ENCODE data around the gene IGSF9. TPM values are rescaled to one million over a fixed set of nuclear protein-coding genes. Genes with fewer than 3 reads are reported as not detected.

Gene IGSF9
- total and polyA plus RNA-seq, 3 experiments from 2014 or later: 0.04 to 0.11 TPM; not detected in 1

DNA sequence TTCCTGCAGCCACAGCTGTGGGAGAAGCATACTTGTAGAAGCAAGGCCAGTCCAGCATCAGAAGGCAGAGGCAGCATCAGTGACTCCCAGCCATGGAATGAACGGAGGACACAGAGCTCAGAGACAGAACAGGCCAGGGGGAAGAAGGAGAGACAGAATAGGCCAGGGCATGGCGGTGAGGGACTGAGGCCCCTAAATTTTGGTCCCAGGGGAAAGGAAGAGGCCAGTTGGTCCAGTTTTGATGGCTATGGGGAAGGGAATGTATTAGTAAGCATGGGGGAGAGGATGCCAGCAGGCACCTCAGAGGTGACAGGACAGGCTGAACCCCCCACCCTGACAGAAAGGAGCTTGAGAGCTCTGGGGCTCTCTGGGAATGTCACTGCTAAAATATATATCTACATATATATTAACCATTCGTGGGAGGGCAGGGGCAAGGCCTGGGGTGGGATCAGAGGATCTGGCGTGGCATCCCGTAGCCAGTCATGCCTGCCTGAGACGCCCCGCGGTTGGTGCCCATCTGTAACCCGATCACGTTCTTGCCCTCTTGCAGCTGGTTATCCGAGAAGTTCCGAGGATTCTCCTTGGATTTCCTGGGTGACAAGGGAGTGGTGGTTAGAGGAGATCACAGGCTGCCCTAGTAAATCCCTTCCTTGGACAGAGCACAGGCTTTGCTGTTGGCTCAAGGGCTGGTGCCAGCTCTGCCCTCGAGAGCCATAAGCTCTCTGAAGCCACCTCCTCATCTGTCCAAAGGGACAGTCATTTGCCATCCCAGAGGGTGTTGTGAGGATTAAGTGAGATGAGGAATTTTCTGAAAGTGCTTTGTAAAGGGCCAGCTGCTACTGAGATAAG is 26.8 kb downstream of the IGSF9 start:
- POLR2A ChIA-PET: no interaction called here
- H3K36me3 ChIP-seq (ENCODE audit: insufficient read depth, low read length): peaks cover 31% of the 10 kb centered on the region
- H3K27ac Mint-ChIP-seq: peak overlapping the region; percentile 30 to 97 (median 74)
- peaks cover 0 to under 1% (median 0%) of the 10 kb centered on the region in 5 donors for H3K9me3 Mint-ChIP-seq
- H3K4me1 Mint-ChIP-seq: peaks cover 63 to 94% (median 80%) of the 10 kb centered on the region in 3 donors
- no peak overlapping the region for H3K4me3 ChIP-seq (ENCODE audit: low read length)
- peaks cover 14 to 62% (median 16%) of the 10 kb centered on the region in 3 donors for H3K36me3 Mint-ChIP-seq
- H3K27ac ChIP-seq (ENCODE audit: low read depth, low read length): no peak overlapping the region
- no peaks in the 10 kb centered on the region for H3K27me3 ChIP-seq (ENCODE audit: insufficient read depth, low read length, poor library complexity, severe bottlenecking)
- H3K27me3 Mint-ChIP-seq: peaks cover 0 to 4% of the 10 kb centered on the region in 2 donors
- no peak for DNase-seq
- CTCF ChIA-PET: no interaction called here
- H3K4me3 Mint-ChIP-seq: peak overlapping the region in 3 of 7 donors; percentile 5 to 78 (median 32)
- H3K9me3 ChIP-seq (ENCODE audit: low read length): no peaks in the 10 kb centered on the region
- peaks cover 41% of the 10 kb centered on the region for H3K4me1 ChIP-seq (ENCODE audit: insufficient read depth, low read length)

GRCh38 chr1:159917533-159918351 is 27.7 kb downstream of the IGSF9 start:
- DNase-seq: no peak
- H3K27me3 Mint-ChIP-seq: peaks cover 0 to 4% of the 10 kb centered on the region in 2 donors
- Histone ChIP-seq H3K4me3 (ENCODE audit: low read length) (no peak overlapping the region), H3K9me3 (ENCODE audit: low read length) (no peaks in the 10 kb centered on the region), H3K27me3 (ENCODE audit: insufficient read depth, low read length, poor library complexity, severe bottlenecking) (no peaks in the 10 kb centered on the region), H3K36me3 (ENCODE audit: insufficient read depth, low read length) (peaks cover 31% of the 10 kb centered on the region), H3K27ac (ENCODE audit: low read depth, low read length) (no peak overlapping the region), H3K4me1 (ENCODE audit: insufficient read depth, low read length) (peaks cover 40% of the 10 kb centered on the region)
- CTCF ChIA-PET: no interaction called here
- POLR2A ChIA-PET: no interaction called here
- H3K27ac Mint-ChIP-seq: peak overlapping the region; percentile 63 to 97 (median 86)
- peak overlapping the region in 1 of 7 donors; percentile 6 for H3K4me3 Mint-ChIP-seq
- peaks cover 14 to 57% (median 16%) of the 10 kb centered on the region in 3 donors for H3K36me3 Mint-ChIP-seq
- peaks cover 63 to 94% (median 80%) of the 10 kb centered on the region in 3 donors for H3K4me1 Mint-ChIP-seq
- H3K9me3 Mint-ChIP-seq: no peaks in the 10 kb centered on the region

GRCh38 chr1:159916242-159917051 is 29.0 kb downstream of the IGSF9 start:
- H3K4me3 Mint-ChIP-seq: peak overlapping the region in 1 of 7 donors; percentile 26
- H3K9me3 Mint-ChIP-seq: no peaks in the 10 kb centered on the region
- H3K36me3 Mint-ChIP-seq: peaks cover 14 to 53% (median 16%) of the 10 kb centered on the region in 3 donors
- peaks cover 63 to 94% (median 80%) of the 10 kb centered on the region in 3 donors for H3K4me1 Mint-ChIP-seq
- Histone ChIP-seq H3K4me1 (ENCODE audit: insufficient read depth, low read length) (peaks cover 40% of the 10 kb centered on the region), H3K9me3 (ENCODE audit: low read length) (no peaks in the 10 kb centered on the region), H3K27ac (ENCODE audit: low read depth, low read length) (no peak overlapping the region), H3K36me3 (ENCODE audit: insufficient read depth, low read length) (peaks cover 31% of the 10 kb centered on the region), H3K27me3 (ENCODE audit: insufficient read depth, low read length, poor library complexity, severe bottlenecking) (no peaks in the 10 kb centered on the region), H3K4me3 (ENCODE audit: low read length) (no peak overlapping the region)
- POLR2A ChIA-PET: interaction anchor here (2.0 kb wide), 1 partner anchor 9 kb away, joined by 7 read pairs; the partner anchor contains the start of gene TAGLN2
- CTCF ChIA-PET: interaction anchor here (1.1 to 1.7 kb wide), 3 partner anchors 9 to 136 kb away, joined by 3 to 6 read pairs (median 3); partner anchors contain the start of genes DUSP23 and TAGLN2
- no peak for DNase-seq
- H3K27me3 Mint-ChIP-seq: peaks cover 0 to 4% of the 10 kb centered on the region in 2 donors
- H3K27ac Mint-ChIP-seq: peak overlapping the region; percentile 44 to 92 (median 84)

GRCh38 chr1:159915571-159916241 is 29.7 kb downstream of the IGSF9 start:
- H3K4me3 ChIP-seq (ENCODE audit: low read length): no peak overlapping the region
- no peaks in the 10 kb centered on the region for H3K9me3 ChIP-seq (ENCODE audit: low read length)
- ChIA-PET CTCF (interaction anchor here (1.1 to 1.7 kb wide), 4 partner anchors 10 to 135 kb away, joined by 3 to 6 read pairs (median 3); partner anchors contain the start of genes DUSP23 and TAGLN2), POLR2A (interaction anchor here (1.2 to 2.0 kb wide), 2 partner anchors 8 to 10 kb away, joined by 4 to 7 read pairs; partner anchors contain the start of gene TAGLN2)
- Mint-ChIP-seq H3K9me3 (no peaks in the 10 kb centered on the region), H3K36me3 (peaks cover 10 to 46% (median 11%) of the 10 kb centered on the region in 3 donors), H3K27me3 (peaks cover 0 to 4% of the 10 kb centered on the region in 2 donors), H3K27ac (peak overlapping the region; percentile 57 to 92 (median 84)), H3K4me3 (peak overlapping the region in 1 of 7 donors; percentile 16), H3K4me1 (peaks cover 63 to 94% (median 80%) of the 10 kb centered on the region in 3 donors)
- peaks cover 40% of the 10 kb centered on the region for H3K4me1 ChIP-seq (ENCODE audit: insufficient read depth, low read length)
- no peak overlapping the region for H3K27ac ChIP-seq (ENCODE audit: low read depth, low read length)
- DNase-seq: no peak
- no peaks in the 10 kb centered on the region for H3K27me3 ChIP-seq (ENCODE audit: insufficient read depth, low read length, poor library complexity, severe bottlenecking)
- peaks cover 24% of the 10 kb centered on the region for H3K36me3 ChIP-seq (ENCODE audit: insufficient read depth, low read length)

GRCh38 chr1:159914252-159915018 is 31.0 kb downstream of the IGSF9 start:
- Mint-ChIP-seq H3K4me3 (peak overlapping the region in 3 of 7 donors; percentile 3 to 57 (median 12)), H3K36me3 (peaks cover 7 to 33% (median 10%) of the 10 kb centered on the region in 3 donors), H3K9me3 (no peaks in the 10 kb centered on the region), H3K27ac (peak overlapping the region in 7 of 8 donors; percentile 78 to 99 (median 96)), H3K27me3 (peaks cover 0 to 2% of the 10 kb centered on the region in 2 donors), H3K4me1 (peaks cover 65 to 94% (median 83%) of the 10 kb centered on the region in 3 donors)
- CTCF ChIA-PET: interaction anchor here (0.7 to 1.2 kb wide), 4 partner anchors 8 to 21 kb away, joined by 3 to 4 read pairs (median 3); partner anchors contain the start of gene TAGLN2
- H3K9me3 ChIP-seq (ENCODE audit: low read length): no peaks in the 10 kb centered on the region
- H3K4me1 ChIP-seq (ENCODE audit: insufficient read depth, low read length): peaks cover 47% of the 10 kb centered on the region
- DNase-seq: no peak
- no peak overlapping the region for H3K27ac ChIP-seq (ENCODE audit: low read depth, low read length)
- no peak overlapping the region for H3K4me3 ChIP-seq (ENCODE audit: low read length)
- H3K27me3 ChIP-seq (ENCODE audit: insufficient read depth, low read length, poor library complexity, severe bottlenecking): no peaks in the 10 kb centered on the region
- H3K36me3 ChIP-seq (ENCODE audit: insufficient read depth, low read length): peaks cover 12% of the 10 kb centered on the region
- POLR2A ChIA-PET: interaction anchor here (1.0 to 1.2 kb wide), 2 partner anchors 9 to 10 kb away, joined by 4 read pairs; no protein-coding TSS in a partner anchor

GRCh38 chr1:159913451-159914192 is 31.8 kb downstream of the IGSF9 start:
- H3K27ac ChIP-seq (ENCODE audit: low read depth, low read length): no peak overlapping the region
- Mint-ChIP-seq H3K36me3 (peaks cover 7 to 25% (median 10%) of the 10 kb centered on the region in 3 donors), H3K4me1 (peaks cover 63 to 91% (median 82%) of the 10 kb centered on the region in 3 donors), H3K9me3 (no peaks in the 10 kb centered on the region), H3K27me3 (peaks cover 0 to 2% of the 10 kb centered on the region in 2 donors), H3K4me3 (peak overlapping the region in 5 of 7 donors; percentile 3 to 54 (median 12)), H3K27ac (peak overlapping the region; percentile 31 to 99 (median 96))
- no peaks in the 10 kb centered on the region for H3K27me3 ChIP-seq (ENCODE audit: insufficient read depth, low read length, poor library complexity, severe bottlenecking)
- H3K4me3 ChIP-seq (ENCODE audit: low read length): no peak overlapping the region
- DNase-seq: no peak
- ChIA-PET CTCF (interaction anchor here (0.7 to 1.0 kb wide), 3 partner anchors 9 to 22 kb away, joined by 3 to 4 read pairs (median 3); partner anchors contain the start of gene TAGLN2), POLR2A (interaction anchor here (1.0 kb wide), 1 partner anchor 11 kb away, joined by 4 read pairs; no protein-coding TSS in a partner anchor)
- peaks cover 47% of the 10 kb centered on the region for H3K4me1 ChIP-seq (ENCODE audit: insufficient read depth, low read length)
- H3K9me3 ChIP-seq (ENCODE audit: low read length): no peaks in the 10 kb centered on the region
- H3K36me3 ChIP-seq (ENCODE audit: insufficient read depth, low read length): peaks cover 4% of the 10 kb centered on the region

Measured in CD8-positive, alpha-beta memory T cell (primary cell).